DMS53 treated with DMSO at 0.1 percent for 48 hours (cell line): ENCODE data around the gene PODN.

Experiments used
- DNase-seq: peaks from one replicate; lab custom pipeline; 2025; ENCODE audit not compliant: unreplicated experiment; lab: John Stamatoyannopoulos, UW

The PODN gene

DNA sequence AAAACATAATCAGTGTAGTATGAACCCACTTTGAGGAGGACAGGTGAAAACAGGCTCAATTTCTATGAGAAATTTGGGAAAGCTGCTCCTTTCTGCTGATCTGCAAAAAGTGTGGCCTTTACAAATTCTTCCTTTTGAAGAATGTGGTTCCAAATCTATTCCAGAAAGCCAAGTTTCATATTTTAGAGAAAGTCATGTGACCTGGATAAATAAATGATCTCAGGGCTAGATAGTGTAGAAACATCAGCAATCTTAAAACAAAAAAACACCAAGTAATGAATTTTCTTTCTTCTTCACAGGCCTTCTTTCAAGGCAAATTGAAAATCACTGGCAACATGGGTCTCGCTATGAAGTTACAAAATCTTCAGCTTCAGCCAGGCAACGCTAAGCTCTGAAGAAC lies 11.7 kb upstream of the PODN start:
- DNase-seq, result no peak

DNA sequence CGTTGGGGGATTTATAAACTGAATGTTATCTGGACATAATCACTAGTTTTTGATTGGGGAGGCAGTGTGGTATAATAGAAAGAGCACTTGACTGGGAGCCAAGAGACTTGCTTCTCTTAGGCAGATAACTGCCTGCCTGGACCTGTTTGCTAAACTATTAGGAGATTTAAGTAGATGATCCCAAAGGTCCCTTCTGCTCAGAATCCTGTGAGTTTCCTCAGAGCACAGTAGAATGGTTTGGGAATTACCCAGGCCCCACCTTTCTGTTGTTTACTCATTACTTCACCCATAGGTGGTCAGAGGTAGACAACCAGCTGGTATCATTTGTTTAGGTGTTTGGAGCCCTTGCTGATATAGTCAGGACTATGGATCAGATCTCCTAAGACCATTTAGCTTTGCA lies 10.3 kb upstream of the PODN start:
- no peak for DNase-seq

DNA sequence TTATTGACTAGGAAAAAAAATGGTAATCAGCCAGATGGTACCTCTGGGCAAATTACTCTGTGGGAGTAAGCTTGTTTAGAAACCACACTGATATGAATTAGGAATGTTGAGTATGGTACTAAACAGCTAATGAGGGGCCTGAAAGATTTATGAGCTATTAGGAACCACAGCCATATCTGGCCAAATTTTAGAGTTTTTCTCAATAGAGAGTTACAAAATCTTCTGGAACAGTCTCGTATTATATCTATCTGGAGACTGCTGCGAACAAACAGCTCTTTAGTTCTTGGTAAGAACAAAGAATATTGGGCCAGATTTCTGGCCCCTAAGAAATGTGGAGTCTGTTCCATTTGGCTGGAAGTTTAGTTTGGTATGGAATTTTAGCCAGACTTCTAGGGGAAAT lies 4.9 kb upstream of the PODN start:
- no peak for DNase-seq

DNA sequence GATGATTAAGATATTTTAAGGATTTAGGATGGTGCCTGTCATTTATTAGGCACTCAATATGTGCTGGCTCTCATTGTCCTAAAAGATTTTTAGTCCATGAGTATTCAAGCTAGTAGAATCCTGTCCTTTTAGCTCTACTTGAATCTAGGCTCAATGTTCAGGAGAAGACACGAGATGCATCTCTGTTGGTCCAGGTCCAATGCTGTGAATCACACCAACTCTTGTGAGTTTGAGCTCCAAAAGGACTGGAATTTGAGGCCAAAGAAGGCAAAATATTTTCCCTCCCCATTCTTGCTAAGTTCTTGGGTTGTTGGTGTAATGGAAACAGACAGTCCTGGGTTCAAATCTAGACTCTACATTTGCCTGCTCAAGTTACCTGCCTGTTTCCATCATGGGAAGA lies 1.4 kb upstream of the PODN start:
- no peak for DNase-seq

DNA sequence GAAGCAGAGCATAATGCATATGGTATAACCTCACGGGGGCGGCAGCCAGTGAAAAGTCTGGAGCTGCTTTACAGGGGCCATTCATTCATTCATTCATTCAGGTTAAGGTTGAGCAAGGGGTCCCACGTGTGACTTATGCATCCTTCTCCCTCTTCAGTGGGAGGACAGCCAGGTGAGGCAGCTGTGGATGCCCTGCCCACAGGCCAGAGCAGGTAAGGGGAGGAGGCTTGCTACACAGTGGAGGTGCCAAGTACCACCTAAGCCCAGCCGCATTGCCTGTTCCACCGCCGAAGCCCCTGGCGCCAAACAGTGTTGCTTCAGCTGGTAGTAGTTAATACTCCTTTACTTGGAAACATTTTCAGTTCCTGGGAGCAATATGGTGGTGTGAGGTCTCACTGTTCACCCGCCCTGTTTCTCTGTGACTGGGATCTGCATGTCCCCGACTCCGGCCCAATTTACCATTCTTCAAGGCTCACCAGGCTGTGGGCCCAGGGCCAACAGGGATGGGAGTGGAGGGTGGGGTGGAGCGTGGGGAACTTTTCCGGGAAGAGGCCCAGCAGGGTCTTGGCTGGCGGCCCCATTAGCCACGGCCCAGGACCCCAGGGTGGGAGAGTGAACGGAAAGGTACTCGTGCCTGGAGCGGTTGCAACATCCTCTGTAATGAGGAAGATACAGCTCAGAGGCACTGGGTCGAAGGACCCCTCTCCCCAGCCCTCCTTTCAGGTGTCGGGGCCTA lies 722 bp upstream of the PODN start:
- no peak for DNase-seq

DNA sequence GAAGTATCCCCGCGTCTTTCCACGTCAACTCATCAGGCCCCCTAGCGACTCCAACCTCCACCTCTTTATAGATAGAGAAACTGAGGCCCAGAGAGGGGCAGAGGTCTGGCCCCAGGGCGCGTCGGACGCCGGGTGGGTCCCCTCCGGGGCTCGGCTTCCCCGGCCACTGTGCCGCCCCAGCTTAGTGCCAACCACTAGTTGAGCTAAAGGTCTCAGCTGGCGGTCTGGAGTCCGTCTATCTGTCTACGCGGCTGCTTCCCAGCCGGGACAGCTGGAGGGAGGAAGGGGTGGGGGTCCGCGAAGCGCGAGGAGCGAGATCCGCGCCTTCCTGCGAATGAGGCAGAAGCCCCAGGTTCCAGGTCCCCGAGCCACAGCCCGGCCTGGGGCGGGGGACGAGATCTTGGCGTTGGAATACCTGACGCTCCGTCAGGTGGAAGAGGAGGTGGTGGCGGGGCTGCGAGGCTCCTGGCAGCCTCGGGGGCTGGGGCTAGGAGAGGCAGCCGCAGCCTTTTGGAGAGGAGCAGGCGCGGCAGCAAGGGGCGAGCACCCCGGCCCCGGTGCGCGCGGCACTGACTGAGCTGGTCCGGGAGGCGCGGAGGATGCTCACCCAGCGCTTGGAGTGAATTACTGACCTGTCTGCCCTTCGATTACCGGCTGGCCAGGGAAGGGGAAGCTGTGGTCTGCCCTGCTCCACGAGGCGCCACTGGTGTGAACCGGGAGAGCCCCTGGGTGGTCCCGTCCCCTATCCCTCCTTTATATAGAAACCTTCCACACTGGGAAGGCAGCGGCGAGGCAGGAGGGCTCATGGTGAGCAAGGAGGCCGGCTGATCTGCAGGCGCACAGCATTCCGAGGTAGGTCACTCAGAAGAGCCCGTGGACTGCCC lies 937 bp downstream of the PODN start:
- DNase-seq, result no peak

DNA sequence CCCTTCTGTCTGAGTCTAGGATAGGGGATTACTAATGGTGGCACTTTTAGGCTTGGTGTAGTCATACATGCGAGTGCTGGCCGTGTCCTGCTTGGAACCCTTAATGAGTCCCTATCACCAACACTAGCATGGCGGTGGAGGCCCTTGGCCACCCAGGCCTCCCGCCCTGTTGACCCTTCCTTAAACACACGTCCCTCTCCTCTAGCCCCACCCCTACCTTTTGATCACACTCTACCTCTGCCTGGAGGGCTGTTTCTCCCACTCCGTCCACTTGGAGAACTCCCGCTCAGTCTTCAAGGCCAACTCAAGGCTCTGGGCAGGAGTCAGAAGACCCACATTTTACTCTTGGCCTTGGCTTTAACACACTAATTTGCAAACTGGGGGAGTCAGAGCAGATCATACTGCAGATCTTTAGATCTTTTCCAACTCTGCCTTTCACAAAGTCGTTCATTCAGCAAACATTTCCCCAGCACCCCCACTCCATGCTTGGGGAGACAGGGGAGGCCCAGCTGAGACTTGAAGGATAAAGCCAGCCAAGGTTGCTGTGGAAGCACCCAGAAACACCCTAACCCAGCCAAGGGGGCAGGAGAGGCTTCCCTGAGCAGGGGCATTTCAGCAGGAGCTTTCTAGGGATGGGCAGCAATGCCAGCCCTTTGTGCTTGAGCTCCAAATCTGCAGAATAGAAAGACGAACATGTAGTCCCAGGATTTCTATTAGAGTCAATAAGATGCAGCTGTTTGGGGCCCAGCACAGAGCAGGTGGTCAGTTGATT lies 1.9 kb downstream of the PODN start:
- no peak for DNase-seq

DNA sequence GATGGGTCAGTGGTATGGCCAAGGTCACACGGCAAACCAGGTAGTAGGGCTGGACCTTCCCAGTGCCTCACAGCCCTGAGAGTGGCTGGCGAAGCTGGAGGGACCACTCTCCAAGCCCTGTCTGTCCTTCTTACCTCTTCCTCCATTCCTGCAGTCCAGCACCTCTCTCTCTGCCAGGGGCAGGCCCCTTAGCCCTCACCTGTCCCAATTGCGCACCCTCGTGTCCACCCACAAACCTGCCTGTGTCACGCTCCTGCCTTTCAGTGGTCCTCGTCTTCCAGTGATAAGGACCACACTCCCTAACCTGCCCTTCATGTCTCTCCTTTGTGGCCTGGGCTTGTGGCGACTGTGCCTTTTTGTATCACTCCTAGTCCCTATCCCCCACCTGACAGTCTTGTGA lies 3.4 kb downstream of the PODN start:
- DNase-seq, result no peak

DNA sequence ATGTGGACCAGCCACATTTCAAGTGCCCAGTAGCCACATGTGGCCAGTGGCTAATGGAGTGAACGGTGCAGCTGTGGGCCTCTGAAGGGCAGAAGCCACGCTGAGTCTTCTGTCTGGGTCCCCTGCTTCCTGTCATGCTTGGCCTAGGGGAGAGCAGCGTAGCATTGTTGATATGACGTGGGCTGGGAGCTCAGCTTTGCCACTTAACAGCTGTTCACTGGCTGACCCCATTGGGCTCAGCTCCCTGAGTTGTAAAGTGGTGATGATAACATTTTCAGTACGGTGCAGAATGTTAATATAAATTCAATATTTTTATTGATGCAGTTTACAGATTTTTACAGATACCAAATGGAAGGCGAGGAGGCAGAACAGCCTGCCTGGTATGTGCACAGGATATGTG lies 4.5 kb downstream of the PODN start:
- DNase-seq, result no peak

DNA sequence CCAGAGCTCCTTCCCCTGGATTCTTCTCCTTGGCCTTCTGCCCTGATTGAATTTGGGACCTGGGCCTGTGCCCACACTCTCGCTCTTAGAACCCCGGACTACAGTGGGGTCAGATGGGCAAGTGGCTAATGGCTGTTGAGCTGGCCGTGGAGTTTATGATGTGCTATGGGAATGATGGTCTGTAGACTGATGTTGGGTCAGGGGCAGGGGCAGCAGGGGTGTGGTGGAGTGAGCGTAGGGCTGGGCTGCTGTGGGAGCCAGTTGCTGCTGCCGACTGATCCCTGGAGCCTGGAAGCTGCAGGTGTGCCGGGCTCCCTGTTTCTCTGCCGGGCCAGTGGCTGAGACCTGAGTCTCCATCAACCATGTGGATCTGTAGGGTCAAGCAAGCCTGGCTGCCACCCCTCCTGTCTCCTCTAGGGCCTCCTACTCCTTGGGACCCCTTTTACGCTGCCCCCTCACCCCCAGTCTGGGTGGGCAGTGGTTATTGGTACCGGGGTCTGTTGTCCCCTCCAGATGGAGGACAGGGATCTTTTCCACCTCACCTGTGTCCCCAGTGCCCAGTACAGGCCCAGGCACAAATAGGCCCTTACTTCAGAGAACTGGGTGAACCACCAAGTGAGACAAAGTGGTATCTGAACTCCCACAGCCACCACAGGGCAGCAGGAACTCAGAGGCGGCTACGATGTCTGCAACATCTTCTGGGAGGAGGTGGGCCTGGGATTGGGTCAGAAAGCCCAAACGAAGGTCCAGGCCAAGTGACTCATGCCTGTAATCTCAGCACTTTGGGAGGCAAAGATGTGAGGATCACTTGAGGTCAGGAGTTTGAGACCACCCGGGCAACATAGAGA lies 5.1 kb downstream of the PODN start:
- no peak for DNase-seq

DNA sequence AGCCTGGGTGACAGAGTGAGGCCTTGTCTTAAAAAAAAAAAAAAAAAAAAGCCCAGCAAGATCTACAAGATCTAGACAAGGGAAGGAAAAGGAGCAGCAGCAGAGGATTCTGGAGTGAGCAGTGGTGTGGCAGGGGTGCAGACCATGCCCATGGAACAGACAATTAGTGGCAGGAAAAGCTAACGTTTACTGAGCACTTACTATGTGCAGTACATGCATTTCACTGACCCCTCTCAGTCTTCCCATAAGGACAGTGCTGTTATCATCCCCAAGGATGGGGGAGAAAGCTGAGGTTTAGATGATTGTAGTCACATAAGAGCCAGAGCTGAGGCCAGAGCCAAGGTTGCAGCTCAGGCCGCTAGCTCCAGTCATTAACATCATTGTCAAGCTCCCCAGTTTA lies 5.9 kb downstream of the PODN start:
- DNase-seq, result no peak

DNA sequence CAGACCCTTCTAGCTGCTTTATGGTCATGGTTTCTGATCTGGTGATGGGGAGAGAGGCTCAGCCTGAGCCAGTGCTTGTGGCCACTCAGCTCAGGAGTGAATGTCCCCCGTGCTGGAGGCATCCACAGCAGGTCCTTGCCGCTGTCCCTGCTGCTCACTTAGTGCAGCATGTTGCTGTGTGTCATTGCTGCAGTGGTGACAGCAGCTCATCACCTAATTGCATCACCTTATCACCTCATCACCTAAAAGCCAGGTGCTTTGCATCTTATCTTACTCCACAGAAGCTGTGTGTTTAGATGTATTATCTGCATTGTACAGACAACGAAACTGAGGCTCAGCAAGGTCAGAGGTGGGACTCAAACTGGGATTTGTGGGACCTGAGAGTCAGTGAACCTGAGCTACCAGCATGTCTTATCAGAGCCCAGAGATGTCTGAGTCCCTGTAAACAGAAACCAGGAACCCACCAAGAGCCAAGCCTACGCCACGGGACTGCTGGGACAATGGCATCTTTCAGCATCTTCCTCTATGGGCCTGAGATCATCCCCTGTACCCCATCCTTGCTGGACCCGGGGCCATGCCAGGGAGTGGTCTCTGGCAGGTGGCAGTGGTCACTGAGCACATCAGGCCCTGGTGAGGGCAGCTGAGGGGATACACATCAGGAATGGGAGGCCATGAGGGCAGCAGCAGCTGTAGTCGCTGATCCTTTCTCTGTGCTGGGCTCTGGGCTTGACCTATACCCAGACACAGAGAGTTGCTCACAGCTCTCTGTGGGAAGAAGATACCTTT lies 6.5 kb downstream of the PODN start:
- no peak for DNase-seq

DNA sequence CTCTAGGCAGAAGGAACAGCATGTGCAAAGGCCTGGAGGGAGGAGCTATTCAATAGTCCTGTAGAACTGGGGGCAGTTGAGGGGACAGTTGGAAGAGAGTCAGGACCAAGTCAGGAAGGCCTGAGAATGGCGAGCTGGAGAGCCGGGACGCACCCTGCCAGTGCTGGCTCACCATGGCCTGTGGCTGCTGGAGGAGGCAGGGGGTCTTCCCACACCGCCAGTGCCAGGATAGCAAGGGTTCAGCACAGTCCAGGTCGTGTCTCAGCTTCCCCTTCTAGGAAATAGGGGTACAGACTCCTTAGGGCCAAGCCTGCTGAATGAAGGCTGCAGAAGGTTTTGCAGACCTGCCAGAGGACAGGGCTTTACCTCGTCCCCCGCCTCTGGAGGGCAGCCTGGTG lies 7.3 kb downstream of the PODN start:
- no peak for DNase-seq

DNA sequence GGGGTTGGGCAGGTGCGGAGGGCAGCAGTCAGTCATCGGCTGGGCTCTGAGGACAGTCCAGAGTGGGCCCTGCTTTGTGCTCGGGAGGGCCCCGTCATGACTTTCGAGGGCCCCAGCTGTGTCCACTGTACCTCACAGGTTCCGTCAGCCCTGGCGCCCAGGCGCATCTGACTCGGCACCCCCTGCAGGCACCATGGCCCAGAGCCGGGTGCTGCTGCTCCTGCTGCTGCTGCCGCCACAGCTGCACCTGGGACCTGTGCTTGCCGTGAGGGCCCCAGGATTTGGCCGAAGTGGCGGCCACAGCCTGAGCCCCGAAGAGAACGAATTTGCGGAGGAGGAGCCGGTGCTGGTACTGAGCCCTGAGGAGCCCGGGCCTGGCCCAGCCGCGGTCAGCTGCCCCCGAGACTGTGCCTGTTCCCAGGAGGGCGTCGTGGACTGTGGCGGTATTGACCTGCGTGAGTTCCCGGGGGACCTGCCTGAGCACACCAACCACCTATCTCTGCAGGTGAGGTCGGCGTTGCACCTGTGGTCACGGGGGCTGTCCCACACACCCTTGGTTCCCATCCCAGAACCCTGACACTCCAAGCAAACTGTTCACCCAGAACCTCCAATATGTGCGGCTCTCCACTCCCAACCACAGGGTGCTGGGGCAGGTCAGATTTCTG lies 7.8 kb downstream of the PODN start:
- no peak for DNase-seq

DNA sequence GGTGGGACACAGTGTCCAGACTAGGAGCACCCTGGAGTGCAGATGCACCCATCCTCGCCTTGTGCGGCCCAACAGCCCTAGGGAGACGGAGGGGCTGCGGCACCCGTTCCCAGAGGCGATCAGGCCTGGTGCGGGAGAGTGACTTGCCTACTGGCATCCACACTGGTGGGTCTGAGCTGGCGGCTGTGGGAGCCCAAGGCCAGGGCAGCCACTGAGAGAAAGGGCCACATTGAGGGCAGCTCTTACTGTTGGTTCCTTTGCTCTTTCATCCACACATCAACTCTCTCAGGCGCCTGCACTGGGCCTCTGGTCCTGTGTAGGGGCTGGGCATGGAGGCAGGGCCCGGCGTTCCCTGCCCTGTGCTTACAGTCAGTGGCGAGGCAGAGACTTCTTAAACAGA lies 8.6 kb downstream of the PODN start:
- DNase-seq, result no peak

DNA sequence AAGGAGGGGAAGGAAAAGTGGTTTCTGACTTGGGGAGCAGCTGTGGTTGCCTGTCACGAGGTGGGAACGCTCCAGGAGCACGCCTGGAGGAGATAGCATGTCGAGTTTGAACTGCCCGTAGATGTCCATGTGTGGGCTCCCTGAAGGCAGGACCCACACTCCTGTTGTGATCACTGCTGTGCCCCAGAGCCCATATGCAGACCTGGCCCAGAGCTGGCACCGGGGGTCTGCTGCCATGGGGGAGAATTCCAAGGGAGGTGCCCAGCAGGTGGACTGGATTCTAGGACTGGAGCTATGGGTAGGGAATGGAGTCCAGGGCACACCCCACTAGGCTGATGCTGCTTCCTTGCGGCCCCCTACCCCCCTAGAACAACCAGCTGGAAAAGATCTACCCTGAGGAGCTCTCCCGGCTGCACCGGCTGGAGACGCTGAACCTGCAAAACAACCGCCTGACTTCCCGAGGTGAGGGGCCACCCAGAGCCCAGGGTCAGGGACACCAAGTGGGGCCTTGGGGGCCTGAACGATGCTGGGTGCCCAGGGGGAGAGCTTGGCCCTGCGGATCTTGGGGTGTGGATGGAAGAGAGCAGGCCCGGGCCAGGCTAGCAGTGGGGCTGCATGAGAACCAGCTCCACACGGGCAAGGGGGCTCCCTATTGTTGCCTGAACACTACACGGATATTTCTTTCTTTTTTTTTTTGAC lies 9.3 kb downstream of the PODN start:
- DNase-seq, result no peak

DNA sequence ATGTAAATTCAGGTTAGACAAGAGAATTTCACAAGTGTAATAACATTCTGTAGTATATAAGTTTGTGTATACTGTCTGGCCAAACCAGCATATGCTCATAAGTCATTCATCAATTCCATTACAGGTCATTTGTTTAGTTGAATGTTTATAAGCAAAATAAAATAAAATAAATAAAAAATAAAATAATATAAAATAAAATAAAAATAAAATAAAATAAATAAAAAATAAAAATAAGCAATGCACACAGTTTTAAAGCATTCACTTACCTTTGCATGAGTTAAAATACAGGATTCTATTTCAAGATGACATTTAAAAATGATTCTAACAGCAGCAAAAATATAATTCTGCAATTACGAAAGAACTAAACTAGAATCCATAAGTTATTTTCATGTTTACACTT lies 9.9 kb downstream of the PODN start:
- DNase-seq, result no peak

DNA sequence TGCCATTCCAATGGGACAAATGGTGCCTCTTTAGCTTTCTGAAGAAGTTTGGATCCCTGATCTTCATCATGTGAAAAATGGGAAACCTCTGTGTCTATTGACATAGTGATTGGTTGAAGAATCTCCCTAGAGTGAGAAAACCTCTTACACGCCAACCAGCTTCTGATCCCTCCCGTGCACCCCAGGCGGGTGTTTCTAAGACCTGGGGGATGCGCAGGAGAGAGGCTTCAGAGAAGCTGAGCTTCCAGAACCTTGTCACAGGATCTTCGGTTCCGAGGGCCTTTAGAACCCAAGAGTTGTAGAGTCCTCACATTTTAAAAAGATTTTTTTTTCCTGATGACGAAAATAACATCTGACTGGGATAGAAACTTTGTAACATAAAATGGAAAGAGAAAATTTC lies 11.3 kb downstream of the PODN start:
- DNase-seq, result no peak

DNA sequence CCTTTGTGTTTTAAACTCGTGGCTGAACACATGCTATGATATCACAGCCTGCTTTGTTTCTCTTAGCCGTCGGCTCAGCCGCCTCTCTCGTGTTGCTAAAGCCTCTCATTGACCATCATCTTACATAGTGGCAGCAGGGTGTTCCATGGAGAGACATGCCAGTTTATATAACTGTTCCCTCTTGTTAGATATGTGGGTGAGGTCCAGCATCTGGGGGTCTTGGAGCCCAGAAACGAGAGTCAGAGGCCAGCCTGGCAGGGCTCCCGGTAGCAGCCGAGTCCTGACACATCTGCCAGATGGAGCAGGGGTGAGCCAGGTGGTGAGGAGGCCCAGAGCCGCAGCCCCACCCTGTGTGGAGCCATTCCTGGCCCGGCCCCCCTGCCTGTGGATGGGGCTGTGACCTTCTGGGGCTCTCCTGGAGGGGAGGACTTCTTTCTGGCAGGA lies 11.9 kb downstream of the PODN start:
- DNase-seq, result no peak
